ENCODE measurements around the gene NCK1. TPM values are rescaled to one million over a fixed set of nuclear protein-coding genes. Genes with fewer than 3 reads are reported as not detected.

NCK1 gene
- total and polyA plus RNA-seq, 9 of the 15 experiments (the other 6 are each of a cell fraction or from before 2014, with no cell fraction given) = 17.3 to 30.5 (median 25.0) TPM

- no peak overlapping the region for H2AFZ ChIP-seq (ENCODE audit: low read depth, low read length)
- no peak overlapping the region for H3K9ac ChIP-seq (ENCODE audit: insufficient read depth in 1 of 2, low read depth in 2 of 2, low read length in 2 of 2)
- ATAC-seq (no peak), FAIRE-seq (no peak), DNase-seq (ENCODE audit: extremely low read depth in 1 of 4, low spot score in 3 of 4) (no peak)
- H3K9me3 ChIP-seq (replicated peaks; ENCODE audit: control insufficient read depth, insufficient read depth, low read depth, low read length) = no peaks in the 10 kb centered on the region
- H3K4me2 ChIP-seq (ENCODE audit: insufficient read depth, low read length) = no peak overlapping the region
- H3K4me3 ChIP-seq = no peak overlapping the region
- CTCF ChIA-PET (ENCODE audit: low intra/inter-chr PET ratio) = no interaction called here
- no peaks in the 10 kb centered on the region for H3K79me2 ChIP-seq (ENCODE audit: control insufficient read depth, insufficient read depth, low read length)
- TF ChIP-seq HNRNPUL1 (IDR thresholded peaks at IDR 0.05; ENCODE audit: low read length) (no peak), RFX7 (CRISPR knock-in tag; IDR thresholded peaks at IDR 0.05) (no peak), ZNF695 (CRISPR knock-in tag; IDR thresholded peaks at IDR 0.05) (no peak), CHD4 (IDR thresholded peaks at IDR 0.05; ENCODE audit: insufficient read depth, insufficient replicate concordance, low read depth, low read length, poor library complexity, severe bottlenecking) (no peak), XRCC5 (IDR thresholded peaks at IDR 0.05; ENCODE audit: low read depth, low read length) (no peak), CSDE1 (IDR thresholded peaks at IDR 0.05) (no peak), ZNF143 (CRISPR knock-in tag; IDR thresholded peaks at IDR 0.05) (no peak), DMBX1 (CRISPR knock-in tag; IDR thresholded peaks at IDR 0.05; ENCODE audit: borderline replicate concordance) (no peak), BDP1 (IDR thresholded peaks at IDR 0.05; ENCODE audit: insufficient read depth, insufficient read length) (no peak), SLC30A9 (CRISPR knock-in tag; IDR thresholded peaks at IDR 0.05) (no peak), FOXP1 (CRISPR knock-in tag; IDR thresholded peaks at IDR 0.05) (no peak), HDGF (IDR thresholded peaks at IDR 0.05) (no peak), SPI1 (IDR thresholded peaks at IDR 0.05; ENCODE audit: borderline replicate concordance, low read depth, low read length) (no peak), PTTG1 (tag; IDR thresholded peaks at IDR 0.05; ENCODE audit: low read depth) (no peak), ZNF76 (CRISPR knock-in tag; IDR thresholded peaks at IDR 0.05; ENCODE audit: borderline replicate concordance) (no peak)
- TF ChIP-seq, protein P1, sequence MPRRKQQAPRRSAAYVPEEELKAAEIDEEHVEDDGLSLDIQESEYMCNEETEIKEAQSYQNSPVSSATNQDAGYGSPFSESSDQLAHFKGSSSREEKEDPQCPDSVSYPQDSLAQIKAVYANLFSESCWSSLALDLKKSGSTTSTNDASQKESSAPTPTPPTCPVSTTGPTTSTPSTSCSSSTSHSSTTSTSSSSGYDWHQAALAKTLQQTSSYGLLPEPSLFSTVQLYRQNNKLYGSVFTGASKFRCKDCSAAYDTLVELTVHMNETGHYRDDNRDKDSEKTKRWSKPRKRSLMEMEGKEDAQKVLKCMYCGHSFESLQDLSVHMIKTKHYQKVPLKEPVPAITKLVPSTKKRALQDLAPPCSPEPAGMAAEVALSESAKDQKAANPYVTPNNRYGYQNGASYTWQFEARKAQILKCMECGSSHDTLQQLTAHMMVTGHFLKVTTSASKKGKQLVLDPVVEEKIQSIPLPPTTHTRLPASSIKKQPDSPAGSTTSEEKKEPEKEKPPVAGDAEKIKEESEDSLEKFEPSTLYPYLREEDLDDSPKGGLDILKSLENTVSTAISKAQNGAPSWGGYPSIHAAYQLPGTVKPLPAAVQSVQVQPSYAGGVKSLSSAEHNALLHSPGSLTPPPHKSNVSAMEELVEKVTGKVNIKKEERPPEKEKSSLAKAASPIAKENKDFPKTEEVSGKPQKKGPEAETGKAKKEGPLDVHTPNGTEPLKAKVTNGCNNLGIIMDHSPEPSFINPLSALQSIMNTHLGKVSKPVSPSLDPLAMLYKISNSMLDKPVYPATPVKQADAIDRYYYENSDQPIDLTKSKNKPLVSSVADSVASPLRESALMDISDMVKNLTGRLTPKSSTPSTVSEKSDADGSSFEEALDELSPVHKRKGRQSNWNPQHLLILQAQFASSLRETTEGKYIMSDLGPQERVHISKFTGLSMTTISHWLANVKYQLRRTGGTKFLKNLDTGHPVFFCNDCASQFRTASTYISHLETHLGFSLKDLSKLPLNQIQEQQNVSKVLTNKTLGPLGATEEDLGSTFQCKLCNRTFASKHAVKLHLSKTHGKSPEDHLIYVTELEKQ (CRISPR knock-in tag; IDR thresholded peaks at IDR 0.05) = no peak
- TF ChIP-seq, protein P2, sequence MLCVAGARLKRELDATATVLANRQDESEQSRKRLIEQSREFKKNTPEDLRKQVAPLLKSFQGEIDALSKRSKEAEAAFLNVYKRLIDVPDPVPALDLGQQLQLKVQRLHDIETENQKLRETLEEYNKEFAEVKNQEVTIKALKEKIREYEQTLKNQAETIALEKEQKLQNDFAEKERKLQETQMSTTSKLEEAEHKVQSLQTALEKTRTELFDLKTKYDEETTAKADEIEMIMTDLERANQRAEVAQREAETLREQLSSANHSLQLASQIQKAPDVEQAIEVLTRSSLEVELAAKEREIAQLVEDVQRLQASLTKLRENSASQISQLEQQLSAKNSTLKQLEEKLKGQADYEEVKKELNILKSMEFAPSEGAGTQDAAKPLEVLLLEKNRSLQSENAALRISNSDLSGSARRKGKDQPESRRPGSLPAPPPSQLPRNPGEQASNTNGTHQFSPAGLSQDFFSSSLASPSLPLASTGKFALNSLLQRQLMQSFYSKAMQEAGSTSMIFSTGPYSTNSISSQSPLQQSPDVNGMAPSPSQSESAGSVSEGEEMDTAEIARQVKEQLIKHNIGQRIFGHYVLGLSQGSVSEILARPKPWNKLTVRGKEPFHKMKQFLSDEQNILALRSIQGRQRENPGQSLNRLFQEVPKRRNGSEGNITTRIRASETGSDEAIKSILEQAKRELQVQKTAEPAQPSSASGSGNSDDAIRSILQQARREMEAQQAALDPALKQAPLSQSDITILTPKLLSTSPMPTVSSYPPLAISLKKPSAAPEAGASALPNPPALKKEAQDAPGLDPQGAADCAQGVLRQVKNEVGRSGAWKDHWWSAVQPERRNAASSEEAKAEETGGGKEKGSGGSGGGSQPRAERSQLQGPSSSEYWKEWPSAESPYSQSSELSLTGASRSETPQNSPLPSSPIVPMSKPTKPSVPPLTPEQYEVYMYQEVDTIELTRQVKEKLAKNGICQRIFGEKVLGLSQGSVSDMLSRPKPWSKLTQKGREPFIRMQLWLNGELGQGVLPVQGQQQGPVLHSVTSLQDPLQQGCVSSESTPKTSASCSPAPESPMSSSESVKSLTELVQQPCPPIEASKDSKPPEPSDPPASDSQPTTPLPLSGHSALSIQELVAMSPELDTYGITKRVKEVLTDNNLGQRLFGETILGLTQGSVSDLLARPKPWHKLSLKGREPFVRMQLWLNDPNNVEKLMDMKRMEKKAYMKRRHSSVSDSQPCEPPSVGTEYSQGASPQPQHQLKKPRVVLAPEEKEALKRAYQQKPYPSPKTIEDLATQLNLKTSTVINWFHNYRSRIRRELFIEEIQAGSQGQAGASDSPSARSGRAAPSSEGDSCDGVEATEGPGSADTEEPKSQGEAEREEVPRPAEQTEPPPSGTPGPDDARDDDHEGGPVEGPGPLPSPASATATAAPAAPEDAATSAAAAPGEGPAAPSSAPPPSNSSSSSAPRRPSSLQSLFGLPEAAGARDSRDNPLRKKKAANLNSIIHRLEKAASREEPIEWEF (CRISPR knock-in tag; IDR thresholded peaks at IDR 0.05) = no peak
- H3K27me3 ChIP-seq (ENCODE audit: control insufficient read depth in 2 of 2, insufficient read depth in 2 of 2, low read length in 2 of 2) = no peaks in the 10 kb centered on the region
- WGBS (ENCODE audit: insufficient coverage, low coverage, missing lambda C conversion rate) = 60% methylated on average over 1 of the region's 1 CpG
- POLR2A ChIA-PET = no interaction called here
- no peaks in the 10 kb centered on the region for H4K20me1 ChIP-seq (replicated peaks; ENCODE audit: control insufficient read depth, insufficient read depth, low read length)
- no peaks in the 10 kb centered on the region for H3K36me3 ChIP-seq (ENCODE audit: control insufficient read depth, insufficient read depth, low read length)
- no peaks in the 10 kb centered on the region for H3K9me1 ChIP-seq (ENCODE audit: control insufficient read depth, insufficient read depth, low read length)
- H3K4me1 ChIP-seq (replicated peaks in 1 of 2; ENCODE audit: control insufficient read depth in 2 of 2, insufficient read depth in 2 of 2, low read length in 2 of 2) = no peaks in the 10 kb centered on the region; a peak in 1 of 5 replicates
- H3K27ac ChIP-seq (ENCODE audit: extremely low read depth, low read depth, low read length) = no peak overlapping the region
- intact Hi-C loops (cut with micrococcal nuclease) = no loop called here
- in situ Hi-C loops (cut with MboI) = no loop called here
- BruUV-seq (replicated peaks) = no TSS peak
Observed at GRCh38 chr3:136962927-136963326, 100.9 kb downstream of the NCK1 start.
